ENCODE results near the gene SIRT2.
"Not testable (repeated sequence)": the region's sequence is repeated elsewhere in the genome, so short reads cannot be mapped to it uniquely, and the experiment has no call there.

The SIRT2 gene

GRCh38 chr19:38875656-38876395, 23.6 kb downstream of the SIRT2 start:
- TF ChIP-seq, protein P1, sequence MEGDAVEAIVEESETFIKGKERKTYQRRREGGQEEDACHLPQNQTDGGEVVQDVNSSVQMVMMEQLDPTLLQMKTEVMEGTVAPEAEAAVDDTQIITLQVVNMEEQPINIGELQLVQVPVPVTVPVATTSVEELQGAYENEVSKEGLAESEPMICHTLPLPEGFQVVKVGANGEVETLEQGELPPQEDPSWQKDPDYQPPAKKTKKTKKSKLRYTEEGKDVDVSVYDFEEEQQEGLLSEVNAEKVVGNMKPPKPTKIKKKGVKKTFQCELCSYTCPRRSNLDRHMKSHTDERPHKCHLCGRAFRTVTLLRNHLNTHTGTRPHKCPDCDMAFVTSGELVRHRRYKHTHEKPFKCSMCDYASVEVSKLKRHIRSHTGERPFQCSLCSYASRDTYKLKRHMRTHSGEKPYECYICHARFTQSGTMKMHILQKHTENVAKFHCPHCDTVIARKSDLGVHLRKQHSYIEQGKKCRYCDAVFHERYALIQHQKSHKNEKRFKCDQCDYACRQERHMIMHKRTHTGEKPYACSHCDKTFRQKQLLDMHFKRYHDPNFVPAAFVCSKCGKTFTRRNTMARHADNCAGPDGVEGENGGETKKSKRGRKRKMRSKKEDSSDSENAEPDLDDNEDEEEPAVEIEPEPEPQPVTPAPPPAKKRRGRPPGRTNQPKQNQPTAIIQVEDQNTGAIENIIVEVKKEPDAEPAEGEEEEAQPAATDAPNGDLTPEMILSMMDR (IDR thresholded peaks at IDR 0.05; ENCODE audit: low read depth, low read length, missing control alignments): no peak
- no peak overlapping the region for H3K4me3 ChIP-seq (ENCODE audit: low read depth, low read length)
- no peak for DNase-seq (ENCODE audit: low read depth)

- not testable (repeated sequence) for DNase-seq (ENCODE audit: low read depth); H3K4me3 ChIP-seq (ENCODE audit: low read depth, low read length)
Measured at GRCh38 chr19:38873400-38873799, 26.0 kb downstream of the SIRT2 start.

DNA sequence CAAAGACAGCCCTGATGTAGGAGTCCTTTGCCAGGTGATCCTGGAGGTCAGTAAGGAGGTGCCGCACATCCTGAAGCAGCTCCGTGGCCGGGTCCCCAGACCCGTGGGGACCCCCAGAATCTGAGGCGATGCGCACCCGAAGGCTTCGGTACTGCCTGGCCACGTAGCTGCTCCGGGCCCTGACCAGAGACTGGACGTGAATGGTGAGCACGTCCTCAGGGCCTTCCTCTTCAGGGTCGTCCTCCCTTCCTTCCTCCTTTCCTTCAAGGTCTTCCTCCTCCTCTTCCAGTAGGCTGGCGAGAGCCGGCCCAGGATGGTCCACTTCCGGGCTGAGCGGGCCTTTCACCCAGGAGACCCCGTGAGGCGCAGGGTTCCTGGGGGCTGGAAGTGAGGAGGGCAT, 28.8 kb downstream of the SIRT2 start:
- no peak overlapping the region for H3K4me3 ChIP-seq (ENCODE audit: low read depth, low read length)
- no peak for DNase-seq (ENCODE audit: low read depth)

DNA sequence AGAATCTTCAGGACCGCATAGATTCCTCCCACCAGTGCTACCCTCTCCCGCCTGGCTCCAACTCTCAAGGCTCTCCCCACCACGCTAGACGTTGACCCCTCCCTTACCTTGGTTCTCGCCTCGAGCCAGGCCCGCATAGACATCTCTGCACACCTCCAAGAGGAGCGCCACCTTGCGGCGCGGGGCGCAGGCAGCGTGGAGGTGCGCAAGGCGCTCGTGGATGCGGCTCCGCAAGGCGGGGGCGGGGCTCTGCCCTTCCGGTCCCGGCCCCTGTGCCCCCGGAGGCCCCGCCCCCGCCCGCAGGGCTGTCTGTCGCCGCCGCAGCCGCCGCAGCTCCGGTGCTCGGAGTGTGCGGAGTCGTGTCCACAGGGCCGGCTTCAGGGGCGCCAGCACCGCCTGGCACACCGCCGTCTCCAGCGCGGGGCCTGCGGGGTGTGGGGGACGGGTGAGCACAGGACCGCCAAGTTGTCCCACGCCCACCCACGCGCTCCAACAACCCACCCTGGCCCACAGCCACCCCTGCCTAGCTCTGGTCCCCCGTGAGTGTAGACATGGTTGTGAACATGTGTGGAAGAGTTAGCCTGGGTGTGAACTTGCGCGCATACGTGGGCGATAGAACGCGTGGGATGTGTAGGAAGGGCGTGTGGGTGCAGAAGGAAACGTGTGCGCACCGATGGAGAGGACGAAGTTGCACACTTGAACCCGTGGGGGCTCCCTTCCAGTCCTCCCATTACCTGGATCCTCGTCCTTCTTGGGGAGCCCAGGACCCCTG, 29.4 kb downstream of the SIRT2 start:
- no peak for DNase-seq (ENCODE audit: low read depth)
- TF ChIP-seq, protein P1 (IDR thresholded peaks at IDR 0.05; ENCODE audit: low read depth, low read length, missing control alignments): peak; percentile 92
- H3K4me3 ChIP-seq (ENCODE audit: low read depth, low read length): peak overlapping the region; percentile 43

More for the DNA sequence above, 28.8 kb downstream of the SIRT2 start:
- TF ChIP-seq, protein P1 (IDR thresholded peaks at IDR 0.05; ENCODE audit: low read depth, low read length, missing control alignments): no peak

- peak overlapping the region; percentile 43 for H3K4me3 ChIP-seq (ENCODE audit: low read depth, low read length)
- TF ChIP-seq, protein P1 (IDR thresholded peaks at IDR 0.05; ENCODE audit: low read depth, low read length, missing control alignments): no peak
- DNase-seq (ENCODE audit: low read depth): no peak
Measured at GRCh38 chr19:38869160-38869835, 30.1 kb downstream of the SIRT2 start.

GRCh38 chr19:38868551-38868950, 30.9 kb downstream of the SIRT2 start:
- DNase-seq (ENCODE audit: low read depth): no peak
- TF ChIP-seq, protein P1 (IDR thresholded peaks at IDR 0.05; ENCODE audit: low read depth, low read length, missing control alignments): no peak
- H3K4me3 ChIP-seq (ENCODE audit: low read depth, low read length): no peak overlapping the region

DNA sequence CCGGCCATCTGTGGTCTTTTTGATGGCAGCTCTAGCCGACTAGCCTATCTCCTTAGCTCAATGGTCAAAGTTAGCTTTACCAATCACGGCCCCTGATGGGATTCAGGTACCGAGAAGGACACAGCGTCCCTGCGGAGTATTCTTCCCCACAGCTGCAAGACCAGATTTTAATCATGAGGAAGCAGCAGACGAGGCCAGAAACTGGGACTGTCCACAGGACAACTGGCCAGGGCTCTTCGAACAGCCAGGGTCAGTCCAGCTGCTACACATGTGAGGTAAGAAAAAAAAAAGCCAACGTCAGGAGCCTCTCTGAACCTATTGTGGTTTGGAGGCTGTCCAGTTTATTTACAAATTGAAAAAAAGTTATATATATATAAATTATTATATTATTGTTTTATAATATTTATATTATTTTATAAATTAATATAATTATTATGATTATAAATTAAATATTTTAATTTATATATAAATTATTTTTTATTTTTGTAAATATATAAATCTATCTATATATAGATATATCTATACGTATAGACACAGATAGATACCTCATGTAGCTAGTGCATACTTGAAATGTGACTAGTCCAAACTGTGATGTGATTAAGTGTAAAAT, 32.1 kb downstream of the SIRT2 start:
- TF ChIP-seq, protein P1 (IDR thresholded peaks at IDR 0.05; ENCODE audit: low read depth, low read length, missing control alignments): no peak
- no peak for DNase-seq (ENCODE audit: low read depth)

More for the DNA sequence above, 32.1 kb downstream of the SIRT2 start:
- H3K4me3 ChIP-seq (ENCODE audit: low read depth, low read length): no peak overlapping the region

All from GM12864 (cell line).